GM21423 (cell line): ENCODE measurements around the gene DCLK2.

ENCODE experiments used
- ATAC-seq: cut with Tn5 transposase; IDR thresholded peaks from one replicate; pipeline ENCODE4 v1.9.1; 2021; ENCODE audit warnings: mild to moderate bottlenecking, moderate library complexity; ENCODE audit not compliant: unreplicated experiment

The DCLK2 gene

DNA sequence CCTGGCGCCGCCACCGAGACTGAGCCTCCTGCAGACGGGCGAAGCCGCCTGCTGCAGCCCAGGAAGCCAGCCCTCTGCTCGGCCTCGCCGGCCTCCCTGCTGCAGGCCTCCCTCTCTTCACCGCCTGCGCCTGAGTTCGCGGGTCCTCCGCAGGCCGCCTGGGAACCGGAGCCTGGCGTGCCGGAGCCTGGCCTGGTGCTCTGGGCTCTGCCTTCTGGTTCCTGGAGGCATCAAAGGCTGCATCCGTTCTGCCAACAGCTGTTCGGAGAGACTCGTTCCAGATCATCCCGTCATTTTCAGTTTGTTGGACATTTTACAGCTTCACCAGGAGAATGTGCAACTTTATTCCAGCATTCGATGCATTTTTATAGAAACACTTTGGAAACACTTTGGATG, 178.0 kb downstream of the DCLK2 start:
- no peak for ATAC-seq

DNA sequence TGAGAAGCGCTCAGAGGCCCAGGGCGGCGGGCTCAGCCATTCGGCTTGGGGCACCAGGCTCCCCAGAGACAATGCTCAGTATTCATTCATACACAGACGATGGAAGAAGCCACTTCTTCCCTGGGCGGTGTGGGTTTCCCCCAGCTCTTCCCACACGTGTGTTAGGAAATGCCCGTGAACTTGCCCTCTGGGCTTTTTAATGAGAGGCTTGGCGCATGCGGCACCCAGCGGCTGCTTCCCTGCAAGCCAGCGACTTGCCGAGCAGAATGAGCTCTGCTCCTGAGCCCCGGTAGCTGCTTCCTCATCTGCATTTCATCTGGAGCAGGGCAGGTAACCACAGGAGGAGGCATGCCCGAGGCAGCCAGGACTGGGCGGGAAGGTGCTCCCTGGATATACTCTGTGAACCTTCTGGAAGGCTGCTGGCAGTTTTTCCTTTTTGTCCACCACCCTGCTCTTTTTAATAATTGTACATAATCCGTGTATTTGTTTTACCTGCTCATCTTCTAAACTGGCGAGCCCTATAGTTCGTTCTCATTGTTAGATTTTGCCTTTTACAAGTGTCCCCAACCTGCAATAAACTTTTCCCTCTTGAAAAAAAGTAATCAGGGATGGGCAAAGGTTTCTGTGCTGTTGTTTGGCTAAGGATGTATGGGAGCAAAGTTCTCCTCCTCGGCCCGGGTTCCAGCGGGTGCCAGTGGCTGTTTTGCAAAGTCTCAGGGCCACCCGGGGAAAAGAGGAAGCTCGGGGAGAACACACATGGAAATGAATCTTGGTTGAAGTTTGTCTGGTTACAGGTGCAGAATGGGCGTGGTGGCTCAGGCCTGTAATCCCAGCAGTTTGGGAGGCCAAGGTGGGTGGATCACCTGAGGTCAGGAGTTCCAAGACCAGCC, 178.8 kb downstream of the DCLK2 start:
- no peak for ATAC-seq

DNA sequence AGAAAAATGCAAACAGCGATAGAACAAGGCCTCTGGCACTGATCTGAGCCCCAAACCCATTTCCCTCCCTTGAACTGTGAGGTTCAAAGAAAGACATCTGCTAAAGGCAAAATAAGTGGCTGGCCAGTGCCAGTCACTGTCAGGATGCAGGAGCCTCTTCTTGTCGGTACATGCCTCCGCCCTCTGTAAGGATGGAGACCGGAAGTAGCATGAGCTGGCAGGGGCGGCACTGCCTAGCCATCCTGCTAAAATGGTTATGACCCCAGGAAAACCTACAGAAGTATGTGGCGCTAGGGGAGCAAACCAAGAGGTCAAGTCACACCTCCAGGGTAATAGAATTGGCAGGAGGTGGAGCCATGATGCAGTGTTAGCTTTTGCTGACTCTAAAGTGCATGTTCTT, 180.3 kb downstream of the DCLK2 start:
- ATAC-seq: no peak

DNA sequence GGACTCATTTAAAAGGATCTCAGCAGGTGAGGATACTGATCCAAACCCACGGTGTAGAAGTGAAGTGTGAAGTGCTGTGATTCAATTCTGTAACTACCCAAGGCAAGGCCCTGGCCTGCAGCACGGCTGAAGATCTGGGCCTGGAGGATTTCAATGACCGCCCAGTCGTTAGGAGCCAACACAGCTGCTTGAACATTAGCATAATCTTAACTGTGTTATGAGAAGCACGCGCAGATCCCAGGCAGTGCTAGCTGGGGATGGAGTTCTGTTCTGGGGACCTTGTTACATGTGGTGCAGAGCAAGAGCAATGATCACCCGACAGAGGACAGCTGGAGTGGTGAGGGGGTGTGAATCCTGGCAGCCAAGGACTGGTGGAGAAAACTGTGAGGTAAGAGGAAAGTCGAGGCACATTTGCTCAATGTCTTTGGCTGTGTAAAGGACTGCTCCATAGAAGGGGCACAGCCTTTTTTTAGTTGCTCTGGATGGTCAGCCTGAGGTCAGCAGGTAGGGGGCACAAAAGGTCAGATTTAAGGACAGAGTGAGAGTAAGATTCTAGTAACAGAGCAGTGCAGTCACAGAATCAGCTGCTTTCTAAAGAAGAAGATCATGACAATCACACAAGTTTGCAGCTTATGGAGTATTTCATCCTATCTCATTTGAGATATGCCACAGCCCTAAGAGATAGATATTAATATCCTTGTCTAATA, 181.8 kb downstream of the DCLK2 start:
- ATAC-seq: no peak

DNA sequence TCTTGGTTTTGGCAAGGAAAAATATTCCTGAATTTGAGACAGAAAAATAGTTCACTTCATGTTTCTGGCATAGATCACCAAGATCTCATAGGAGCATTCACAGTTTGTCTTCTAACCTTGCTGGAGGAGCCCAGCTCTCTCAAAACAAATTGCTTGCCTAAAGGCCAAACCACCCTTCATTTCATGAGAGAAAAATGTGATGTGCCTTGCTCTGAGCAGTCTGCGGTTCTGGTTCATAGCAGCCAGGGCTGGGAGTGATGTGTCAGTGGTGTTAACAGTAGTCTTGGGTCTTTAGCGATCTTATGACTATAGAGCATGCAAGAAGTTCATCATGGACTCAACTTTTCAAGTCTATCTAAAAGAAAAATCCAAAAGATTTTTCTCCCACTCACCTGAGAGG, 183.3 kb downstream of the DCLK2 start:
- no peak for ATAC-seq

DNA sequence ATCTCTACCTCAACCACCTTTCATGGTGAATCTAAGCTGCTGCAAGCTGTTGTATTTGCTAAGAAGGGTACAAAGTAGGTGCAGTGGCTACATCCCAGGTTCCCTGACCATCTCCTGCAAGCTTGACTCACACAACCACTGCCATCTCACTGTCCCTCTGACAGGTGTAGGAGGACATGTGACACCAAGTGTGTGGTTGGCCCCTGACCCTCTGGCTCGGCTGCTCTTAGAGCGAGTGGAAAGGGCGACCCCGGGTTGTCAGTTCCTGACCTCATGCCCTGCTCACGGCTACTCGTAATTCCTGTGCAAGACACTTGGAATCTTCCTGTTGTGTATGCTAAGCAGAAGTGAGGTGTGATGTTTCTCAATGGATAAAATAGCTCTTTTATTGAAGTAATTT, 184.4 kb downstream of the DCLK2 start:
- no peak for ATAC-seq

DNA sequence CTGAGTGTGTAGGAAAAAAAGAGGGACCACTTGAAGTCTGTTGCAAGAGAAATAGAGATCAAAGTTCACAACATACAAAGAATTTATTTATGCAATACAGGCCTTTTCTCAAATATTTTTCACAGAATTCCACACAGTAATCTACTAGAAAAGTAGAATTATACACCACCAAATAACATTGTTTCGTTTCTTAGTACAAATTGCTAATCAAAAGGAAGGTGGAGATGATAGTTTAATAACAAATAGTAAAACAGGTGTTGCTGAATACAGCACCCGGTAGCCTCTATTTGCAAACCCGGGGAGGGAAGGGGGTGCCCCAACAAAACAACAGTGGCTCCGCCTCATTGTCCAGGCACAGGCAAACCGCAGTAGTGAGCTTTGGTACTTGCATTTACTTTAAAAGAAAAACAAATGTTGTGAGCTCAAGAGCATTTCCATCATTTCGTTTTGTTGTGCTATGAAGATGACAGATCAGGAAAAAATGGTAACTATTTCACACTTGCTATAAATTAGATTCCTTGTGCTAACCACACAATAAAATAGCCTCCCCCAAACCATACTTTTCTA, 186.4 kb downstream of the DCLK2 start:
- no peak for ATAC-seq

DNA sequence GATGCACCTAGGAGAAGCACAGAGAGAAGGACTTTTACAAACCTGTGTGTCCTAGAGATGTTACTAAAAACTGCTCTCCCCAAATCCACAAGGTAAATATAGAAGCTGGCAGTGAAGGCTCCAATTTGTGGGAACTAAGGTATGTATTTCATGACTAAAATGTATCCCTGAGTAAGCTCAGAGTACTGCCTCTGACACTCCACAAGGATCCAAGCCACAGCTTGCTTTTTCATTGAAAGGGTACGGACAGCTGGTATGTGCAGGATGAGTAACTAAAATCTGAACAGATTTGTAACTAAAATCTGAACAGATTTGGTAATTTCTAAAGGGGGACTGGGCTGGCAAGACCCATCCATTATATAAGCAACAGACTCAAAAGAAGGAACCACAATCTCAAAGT, 187.6 kb downstream of the DCLK2 start:
- ATAC-seq: no peak

DNA sequence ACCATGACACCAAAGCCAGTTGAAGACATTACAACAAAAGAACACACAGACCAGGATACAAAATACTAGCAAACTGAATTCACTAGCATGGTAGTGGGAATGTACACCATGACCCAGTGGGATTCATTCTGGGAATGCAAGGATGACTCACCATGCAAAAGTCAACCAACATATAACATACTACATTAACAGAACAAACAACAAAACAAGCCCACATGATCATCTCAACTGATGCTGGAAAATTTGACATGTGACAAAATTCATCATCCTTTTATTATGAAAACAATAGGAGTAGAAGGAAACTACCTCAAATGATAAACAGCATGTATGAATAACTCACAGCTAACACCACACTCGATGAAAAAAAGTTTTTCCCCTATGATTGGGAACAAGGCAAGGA, 190.2 kb downstream of the DCLK2 start:
- no peak for ATAC-seq

DNA sequence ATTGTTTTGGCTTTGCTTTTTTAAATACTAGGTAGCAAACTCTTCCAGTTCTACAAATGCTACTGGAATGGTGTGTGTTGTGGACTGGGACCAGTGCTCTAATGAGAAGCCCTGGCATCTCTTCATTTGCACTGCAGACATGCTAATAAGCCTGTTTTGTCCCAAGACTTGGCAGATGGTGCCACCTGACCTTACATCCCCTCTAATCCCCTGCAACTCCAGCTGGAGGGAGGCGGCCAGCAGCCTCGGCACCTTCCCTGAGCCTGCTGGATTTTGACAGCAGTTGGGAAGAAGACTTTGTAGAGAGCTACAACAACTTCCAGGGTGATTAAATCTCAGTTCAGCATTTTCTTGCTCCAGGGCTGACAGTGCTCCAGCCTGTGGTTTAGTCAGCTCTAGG, 200.0 kb downstream of the DCLK2 start:
- ATAC-seq: no peak

DNA sequence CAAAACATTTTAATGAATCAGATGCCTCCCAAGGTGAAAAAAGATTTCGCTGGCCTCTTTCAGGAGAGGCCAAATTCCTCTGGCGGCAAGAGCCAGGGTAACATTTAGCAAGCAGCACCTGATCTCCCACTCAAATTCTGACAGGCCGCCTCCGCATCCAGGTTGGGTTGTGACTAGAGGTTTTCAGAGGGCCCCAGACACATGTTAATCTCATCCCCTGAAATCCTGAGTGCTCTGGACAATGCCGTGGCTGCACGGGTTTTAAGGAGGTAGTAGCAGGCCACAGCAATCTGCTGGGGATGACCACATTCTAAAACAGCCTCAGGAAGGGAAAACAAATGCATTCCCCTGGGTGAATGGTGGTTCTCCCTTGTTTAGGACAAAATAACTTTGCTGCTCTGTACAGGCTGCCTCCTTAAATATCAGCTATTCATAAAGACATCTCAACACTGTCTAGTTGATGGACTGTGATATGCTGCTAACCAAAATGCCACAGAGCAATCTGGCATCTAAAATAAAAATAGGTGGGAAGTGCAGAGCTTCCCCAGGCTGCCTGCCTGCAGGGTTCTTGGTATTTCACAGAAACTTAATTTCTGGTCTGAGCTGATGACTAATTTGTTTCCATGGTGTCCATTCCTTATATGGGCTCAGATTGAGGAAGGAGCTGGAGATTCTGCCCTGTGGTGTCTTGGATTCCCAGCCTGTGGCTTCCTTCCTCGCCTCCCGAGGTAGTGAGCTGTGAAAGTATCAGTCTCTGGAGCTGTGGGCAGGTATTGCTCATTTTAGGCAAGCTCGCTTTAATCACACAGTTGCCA, 202.0 kb downstream of the DCLK2 start:
- ATAC-seq: no peak

DNA sequence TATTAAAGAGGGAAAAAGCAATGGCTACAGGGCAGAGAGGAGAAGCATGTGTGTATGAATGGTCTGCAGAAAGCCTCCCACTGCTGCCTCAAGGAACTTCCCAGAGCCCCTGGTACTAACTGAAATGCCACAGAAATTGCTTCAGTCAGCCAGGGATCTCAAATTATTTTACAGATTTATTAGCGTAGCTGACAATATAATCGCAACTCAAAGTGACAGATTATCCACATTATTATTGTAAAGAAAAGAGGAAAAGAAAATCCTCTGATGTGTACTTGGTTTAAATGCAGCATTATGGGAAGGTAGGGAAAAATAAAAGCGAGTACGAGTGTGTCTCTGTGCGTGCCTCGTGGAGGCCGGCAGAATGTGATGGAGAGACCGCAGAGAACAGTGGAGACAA, 202.7 kb downstream of the DCLK2 start:
- ATAC-seq: no peak

DNA sequence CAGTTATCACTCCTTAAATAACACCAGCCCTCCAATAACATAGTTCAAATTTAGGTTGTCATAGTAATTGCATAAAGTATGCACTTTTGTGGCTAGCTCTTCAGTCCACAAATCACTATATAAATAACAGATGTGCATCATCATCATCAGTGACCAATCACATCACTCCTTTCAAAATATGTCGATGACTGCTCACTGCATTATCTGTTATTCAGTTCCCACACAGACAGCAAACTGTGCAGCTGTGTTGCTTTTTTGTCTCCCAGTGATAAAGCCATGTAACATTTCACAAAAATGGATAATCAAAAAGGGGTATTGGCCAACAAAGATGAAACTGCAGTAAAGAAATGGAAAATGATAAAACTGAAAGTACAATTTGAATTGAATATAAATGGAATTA, 205.4 kb downstream of the DCLK2 start:
- no peak for ATAC-seq

DNA sequence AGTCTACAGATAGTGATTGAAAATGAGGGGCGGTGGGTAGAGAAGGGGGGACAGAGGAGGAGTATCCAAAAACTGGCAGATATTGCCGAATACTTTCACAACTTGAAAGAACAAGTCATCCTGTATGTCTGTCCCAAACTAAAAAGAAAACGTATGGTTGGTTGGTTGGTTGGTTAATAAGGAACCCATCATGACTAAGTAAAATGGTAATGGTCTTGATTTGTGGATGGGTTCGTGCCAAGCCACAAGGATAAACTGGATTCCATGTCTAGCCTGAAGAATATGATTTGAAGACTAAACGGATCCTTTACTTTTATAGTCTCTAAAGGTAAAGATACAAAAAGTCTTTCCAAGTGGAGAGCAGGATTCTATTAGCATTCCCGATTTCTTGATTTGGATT, 208.4 kb downstream of the DCLK2 start:
- no peak for ATAC-seq

DNA sequence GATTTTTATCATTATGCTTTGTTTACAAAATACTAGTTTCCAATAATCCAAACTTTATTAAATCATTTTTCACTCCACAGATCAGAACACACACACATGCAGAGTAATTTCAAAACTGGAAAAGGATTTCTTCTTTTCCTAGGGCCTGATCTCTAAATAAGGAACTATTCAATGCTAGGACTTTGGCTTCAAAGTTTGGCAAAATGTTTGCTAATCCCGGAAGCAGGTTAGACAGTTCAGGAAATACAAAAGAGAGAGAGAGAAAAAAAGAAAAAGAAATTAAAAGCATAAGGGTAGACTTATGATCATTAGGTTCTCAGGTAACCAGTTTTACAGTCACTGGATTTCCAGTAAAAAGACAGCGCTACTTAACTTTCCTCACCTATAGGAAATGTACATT, 211.0 kb downstream of the DCLK2 start:
- ATAC-seq: no peak

DNA sequence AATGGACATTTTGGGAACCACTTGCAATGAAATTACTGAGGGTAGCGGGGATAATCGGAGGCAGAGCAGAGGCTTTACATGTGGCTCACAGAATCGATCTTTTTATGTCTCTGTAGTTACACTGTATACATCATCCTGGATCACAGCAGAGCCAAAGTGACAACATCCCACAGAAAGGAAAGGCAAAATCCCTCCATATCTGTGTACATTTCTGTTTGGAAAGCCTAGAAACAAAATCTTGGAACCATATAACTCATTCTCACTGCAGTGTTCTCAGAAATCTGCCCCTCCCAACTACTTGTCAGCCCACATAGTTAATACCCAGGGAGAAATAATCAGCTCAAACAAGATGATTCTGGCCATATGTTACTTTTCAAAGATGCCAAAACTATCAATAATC, 211.6 kb downstream of the DCLK2 start:
- ATAC-seq: no peak

DNA sequence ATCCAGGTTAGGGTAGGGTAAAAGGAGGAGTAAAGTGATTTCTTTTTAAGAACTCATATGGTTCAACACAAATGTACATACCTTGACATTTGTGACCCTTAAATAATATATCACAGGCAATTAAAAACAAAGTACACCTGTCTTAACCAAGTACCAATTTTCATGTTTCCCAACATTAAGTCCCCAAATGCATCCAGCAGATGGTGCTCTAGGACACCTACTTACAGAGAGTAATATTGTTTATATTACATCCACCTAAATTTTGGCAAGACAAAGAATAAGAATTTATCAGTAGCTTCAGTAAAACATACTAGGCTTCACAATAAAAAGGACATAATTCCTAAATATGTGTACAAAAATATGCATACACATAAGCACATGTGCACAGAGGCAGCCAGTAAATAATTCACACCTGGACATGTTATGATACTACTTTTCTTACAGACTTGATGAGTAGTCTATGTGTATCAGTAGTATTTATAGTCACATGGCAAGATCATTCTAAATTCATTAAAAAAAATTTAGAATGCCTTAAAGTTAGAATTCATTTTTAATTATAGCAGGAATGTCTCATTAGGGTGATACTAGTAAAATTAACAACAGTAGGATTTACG, 219.7 kb downstream of the DCLK2 start:
- no peak for ATAC-seq

DNA sequence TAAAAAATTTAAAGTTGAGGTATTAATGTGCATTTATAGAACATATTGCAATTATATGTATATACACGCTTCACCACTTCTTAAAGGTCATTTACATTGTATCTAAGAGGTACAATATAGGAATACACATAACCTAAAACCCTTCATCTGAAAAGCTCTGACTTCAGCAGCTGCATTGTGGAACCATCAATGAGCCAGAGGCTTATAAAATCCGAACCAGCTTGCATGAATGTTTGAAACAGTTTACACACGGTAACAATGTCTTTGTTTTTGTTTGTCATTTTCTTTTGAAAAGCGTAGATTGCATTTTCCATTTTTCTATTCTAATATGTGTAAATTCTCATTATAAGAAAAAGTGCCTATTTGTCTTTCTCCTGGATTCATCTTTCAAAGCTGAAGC, 221.6 kb downstream of the DCLK2 start:
- no peak for ATAC-seq

DNA sequence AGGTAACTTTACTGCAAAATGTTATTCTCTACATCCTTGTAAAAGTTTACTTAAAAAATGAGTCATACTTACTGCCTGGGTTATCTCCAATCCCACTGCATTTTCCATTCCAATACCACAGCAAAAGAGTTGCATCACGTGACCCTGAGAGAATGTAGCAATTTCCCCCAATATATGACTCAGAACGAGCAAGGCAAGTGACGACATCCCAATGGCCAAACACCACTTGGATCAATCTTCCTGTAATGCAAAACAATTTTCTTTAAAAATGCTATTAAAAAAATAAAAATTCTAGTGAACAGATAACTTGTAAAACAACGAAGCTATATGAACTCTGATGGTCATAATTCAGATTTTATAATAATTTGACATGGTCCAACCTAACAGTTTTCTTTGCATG, 224.3 kb downstream of the DCLK2 start:
- ATAC-seq: no peak

DNA sequence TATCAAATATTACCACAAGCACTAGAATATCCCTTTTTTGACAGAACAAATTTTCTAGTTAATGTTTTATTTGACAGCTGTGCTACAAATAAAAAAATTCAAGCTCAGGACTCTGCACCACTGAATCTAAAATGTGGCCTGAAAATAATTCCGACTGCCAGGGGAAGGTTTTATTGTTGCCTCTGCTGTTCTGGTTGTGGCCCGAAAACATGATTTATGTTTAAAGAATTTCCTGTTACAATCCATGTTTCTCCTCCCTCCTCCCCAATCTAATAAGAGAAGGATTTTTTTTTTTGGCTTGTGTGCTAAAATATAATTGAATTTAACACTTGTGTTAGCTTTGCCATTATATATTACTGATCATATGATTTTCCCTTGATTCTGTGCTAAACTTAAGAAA, 227.8 kb downstream of the DCLK2 start:
- no peak for ATAC-seq

DNA sequence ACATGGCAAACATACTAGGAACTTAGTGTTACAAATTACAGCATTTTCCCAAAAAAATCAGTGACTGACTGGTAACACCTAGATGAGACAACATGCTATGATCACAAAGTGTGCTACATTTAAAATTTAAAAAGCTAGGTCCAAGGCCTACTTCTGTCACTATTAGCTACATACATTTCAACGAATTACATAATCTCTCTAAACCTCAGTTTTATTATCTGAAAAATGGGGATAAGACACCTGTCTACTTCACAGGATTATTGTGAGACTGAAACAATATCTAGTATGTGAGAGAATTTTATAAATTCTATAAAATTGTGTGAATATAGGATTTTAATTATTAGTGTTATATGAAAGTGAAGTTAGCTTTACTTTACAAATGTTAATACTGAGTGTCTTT, 228.5 kb downstream of the DCLK2 start:
- no peak for ATAC-seq
